ENCODE results near the gene FIZ1. TPM values are rescaled to one million over a fixed set of nuclear protein-coding genes. Genes with fewer than 3 reads are reported as not detected.

FIZ1 gene
- total and polyA plus RNA-seq, 2 experiments from 2014 or later, result 12.8 to 18.7 TPM

- peaks cover 17% of the 10 kb centered on the region for H3K4me1 ChIP-seq (ENCODE audit: low read depth)
- H3K4me3 ChIP-seq, result no peak overlapping the region
- no peak for DNase-seq (ENCODE audit: low read depth in 1 of 2, low spot score in 1 of 2)
- no peaks in the 10 kb centered on the region for H3K9me3 ChIP-seq (ENCODE audit: low read depth)
- TF ChIP-seq CTCF (IDR thresholded peaks at IDR 0.05; ENCODE audit: low read depth, low read length), result no peak
- no peaks in the 10 kb centered on the region for H3K27me3 ChIP-seq
- H3K36me3 ChIP-seq, result no peaks in the 10 kb centered on the region
- peak overlapping the region; percentile 43 for H3K27ac ChIP-seq
These were observed 53.3 kb downstream of the FIZ1 start for GRCh38 chr19:55546011-55546410.

DNA sequence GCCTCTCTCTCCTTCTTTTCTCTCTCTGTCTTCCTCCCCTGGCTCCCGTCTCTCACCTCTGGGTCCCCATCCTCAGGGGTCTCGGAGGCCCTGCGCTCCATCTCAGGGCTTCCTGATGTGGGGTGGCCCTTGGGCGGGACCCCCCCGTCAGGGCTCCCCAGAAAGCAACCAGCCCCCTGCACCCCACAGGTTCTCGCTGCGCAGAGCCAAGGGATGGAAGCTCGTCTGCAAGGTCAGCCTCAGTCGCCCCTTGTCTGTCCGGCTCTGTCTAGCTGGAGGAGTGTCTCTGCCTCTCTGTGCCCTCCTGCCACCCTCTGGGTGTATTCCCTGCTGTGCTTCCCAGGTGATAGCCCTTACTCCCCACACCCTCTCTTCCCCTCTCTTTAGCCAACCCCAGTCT is 53.9 kb downstream of the FIZ1 start, which contains the start of gene SBK3:
Gene SBK3, minus strand, starts transcription at position 101 of the 400 bp plus-strand sequence. Its CDS starts 0 bp downstream, at position 101.
- DNase-seq (ENCODE audit: low read depth in 1 of 2, low spot score in 1 of 2), result no peak
- no peak for TF ChIP-seq CTCF (IDR thresholded peaks at IDR 0.05; ENCODE audit: low read depth, low read length)

DNA sequence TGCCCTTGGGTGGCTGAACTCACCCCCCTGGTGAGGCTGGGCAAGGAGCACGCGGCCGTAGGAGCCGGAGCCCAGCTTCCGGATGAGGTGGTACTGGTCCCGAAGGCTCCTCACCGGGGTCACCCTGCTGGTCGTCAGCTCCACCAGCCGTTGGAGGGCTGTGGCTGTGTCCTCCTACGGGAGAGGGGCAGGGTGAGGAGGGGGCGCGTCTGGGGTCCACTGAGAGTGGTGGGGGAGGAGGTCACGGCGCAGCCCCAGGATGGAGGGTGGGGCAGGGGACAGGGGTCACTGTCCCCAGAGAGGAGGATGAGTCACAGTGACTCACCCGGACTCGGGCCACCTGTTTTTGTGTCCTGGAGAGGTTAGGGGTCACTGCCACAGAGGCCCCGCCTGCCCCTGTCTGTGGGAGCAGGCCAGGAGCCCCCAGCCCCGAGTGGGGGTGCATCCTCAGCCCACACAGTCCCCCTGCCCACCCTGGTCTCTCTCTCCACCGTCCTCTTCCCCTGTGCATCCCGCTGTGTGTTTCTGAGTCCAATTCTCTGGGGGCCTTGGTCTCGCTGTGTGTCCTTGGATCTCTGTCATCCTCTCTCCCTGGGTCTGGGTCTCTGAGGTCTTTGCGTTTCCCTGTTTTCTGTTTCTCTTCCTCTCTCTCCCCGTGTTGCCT is 54.4 kb downstream of the FIZ1 start:
- H3K27ac ChIP-seq, result no peak overlapping the region
- DNase-seq (ENCODE audit: low read depth in 1 of 2, low spot score in 1 of 2), result no peak
- H3K4me3 ChIP-seq, result no peak overlapping the region
- no peaks in the 10 kb centered on the region for H3K9me3 ChIP-seq (ENCODE audit: low read depth)
- H3K27me3 ChIP-seq, result no peaks in the 10 kb centered on the region
- no peaks in the 10 kb centered on the region for H3K36me3 ChIP-seq
- TF ChIP-seq CTCF (IDR thresholded peaks at IDR 0.05; ENCODE audit: low read depth, low read length), result no peak
- H3K4me1 ChIP-seq (ENCODE audit: low read depth), result peaks cover 13% of the 10 kb centered on the region

More for the DNA sequence above, 53.9 kb downstream of the FIZ1 start, which contains the start of gene SBK3:
- H3K36me3 ChIP-seq, result no peaks in the 10 kb centered on the region
- no peak within 1 kb of the TSS for H3K4me3 ChIP-seq
- H3K9me3 ChIP-seq (ENCODE audit: low read depth), result no peaks in the 10 kb centered on the region
- peaks cover 17% of the 10 kb centered on the region for H3K4me1 ChIP-seq (ENCODE audit: low read depth)
- H3K27ac ChIP-seq, result peak within 1 kb of the TSS; percentile 43
- no peaks in the 10 kb centered on the region for H3K27me3 ChIP-seq

- DNase-seq (ENCODE audit: low read depth in 1 of 2, low spot score in 1 of 2), result no peak
- H3K4me1 ChIP-seq (ENCODE audit: low read depth), result peaks cover 10% of the 10 kb centered on the region
- H3K4me3 ChIP-seq, result no peak overlapping the region
- no peaks in the 10 kb centered on the region for H3K9me3 ChIP-seq (ENCODE audit: low read depth)
- H3K36me3 ChIP-seq, result no peaks in the 10 kb centered on the region
- no peak overlapping the region for H3K27ac ChIP-seq
- TF ChIP-seq CTCF (IDR thresholded peaks at IDR 0.05; ENCODE audit: low read depth, low read length), result no peak
- H3K27me3 ChIP-seq, result no peaks in the 10 kb centered on the region
These were observed 55.3 kb downstream of the FIZ1 start for GRCh38 chr19:55544014-55544413.

DNA sequence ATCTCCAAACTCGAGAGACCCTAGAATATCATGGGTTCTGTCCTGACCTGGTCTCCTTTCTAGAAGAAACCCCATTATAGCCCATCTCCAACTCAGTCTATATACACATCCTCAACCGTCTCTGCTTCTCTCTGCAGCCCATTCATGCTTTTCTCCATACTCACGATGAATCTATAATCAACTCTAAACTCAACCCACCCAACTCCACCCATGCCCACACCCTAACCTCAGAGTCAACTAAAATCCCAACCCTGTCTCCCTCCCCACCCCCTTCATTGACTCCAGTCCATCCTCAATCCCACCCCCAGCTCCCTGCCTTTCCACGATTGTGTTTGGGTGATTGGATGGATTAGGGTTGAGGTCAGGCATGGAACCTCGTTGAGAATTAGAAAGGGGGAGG is 55.8 kb downstream of the FIZ1 start:
- Histone ChIP-seq H3K27ac (no peak overlapping the region), H3K9me3 (ENCODE audit: low read depth) (no peaks in the 10 kb centered on the region), H3K4me1 (ENCODE audit: low read depth) (peaks cover 10% of the 10 kb centered on the region), H3K4me3 (no peak overlapping the region), H3K27me3 (no peaks in the 10 kb centered on the region), H3K36me3 (no peaks in the 10 kb centered on the region)
- no peak for TF ChIP-seq CTCF (IDR thresholded peaks at IDR 0.05; ENCODE audit: low read depth, low read length)
- no peak for DNase-seq (ENCODE audit: low read depth in 1 of 2, low spot score in 1 of 2)
